Heart right ventricle (tissue), 16 donors: ENCODE measurements around the gene LRRC8D. TPM values are rescaled to one million over a fixed set of nuclear protein-coding genes. Genes with fewer than 3 reads are reported as not detected.

ENCODE experiments used
- ATAC-seq, 8 donors: fragments of 200-7000 bp; cut with Tn5 transposase; one replicate each; pipeline ENCODE4 v1.9.1; 2020; ENCODE audit warnings: mild to moderate bottlenecking in 8 of 8, moderate library complexity in 8 of 8, moderate number of reproducible peaks in 1 of 8
- DNase-seq, 2 donors: peaks; one replicate each; pipeline ENCODE4 v3.0.0-alpha.2; 2020
- H3K27ac ChIP-seq, 10 donors: fragments of 200-600 bp; sonication (generic) in 2 of 10; one replicate each; pipeline versions ENCODE4 v1.5.0 to v1.8.0; 2020 to 2022; ENCODE audit warnings: mild to moderate bottlenecking in 3 of 10
- H3K27me3 ChIP-seq, 7 donors: fragments of 200-600 bp; one replicate each; pipeline ENCODE4 v1.8.0; 2021 to 2022; ENCODE audit warnings: mild to moderate bottlenecking in 2 of 7
- H3K36me3 ChIP-seq, 9 donors: fragments of 200-600 bp; sonication (generic) in 1 of 9; one replicate each; pipeline versions ENCODE4 v1.5.0 to v1.8.0; 2020 to 2022; ENCODE audit warnings: mild to moderate bottlenecking in 2 of 9
- H3K4me1 ChIP-seq, 9 donors: fragments of 200-600 bp; sonication (generic) in 1 of 9; one replicate each; pipeline versions ENCODE4 v1.5.0 to v1.8.0; 2020 to 2022; ENCODE audit warnings: mild to moderate bottlenecking in 4 of 9
- H3K4me3 ChIP-seq, 10 donors: fragments of 200-600 bp; sonication (generic) in 2 of 10; one replicate each; pipeline versions ENCODE4 v1.5.0 to v1.8.0; 2020 to 2022; ENCODE audit warnings: mild to moderate bottlenecking in 7 of 10, moderate library complexity in 2 of 10
- H3K9me3 ChIP-seq, 11 donors: fragments of 200-600 bp in 10 of 11; sonication (generic) in 2 of 11; one replicate each; pipeline versions ENCODE4 v1.5.0 to v1.8.0; 2013 to 2022; ENCODE audit warnings: mild to moderate bottlenecking in 2 of 11, control low read depth in 1 of 11, moderate library complexity in 1 of 11
- WGBS, 2 donors: extraction: QIAGEN DNeasy Blood & Tissue Kit; methylation state at CpG; one replicate each; pipeline ENCODE4 v1.1.7; 2013; ENCODE audit warnings: inconsistent platforms in 1 of 2; 5-methylcytosine and 5-hydroxymethylcytosine counted together
- intact Hi-C, 10 donors: fragments of 100-400 bp; cut with DNase I; formaldehyde crosslinking; loops; one replicate each; pipeline versions ENCODE4 v1.11.1 to v1.14.2; 2022
- polyA plus RNA-seq, 2 donors: library from polyadenylated mRNA; stranded (reverse); fragments of 200-250 nt; gene quantifications; one replicate each; pipeline ENCODE4 v1.2.3, GENCODE V29; 2013
- total RNA-seq, 10 donors: library from RNA; stranded (reverse); fragmentation: NEBNext Ultra II Directional in 3 of 10; extraction: Animal tissue kit (Norgen Biotek cat#: 25700) in 3 of 10; gene quantifications; one replicate each; pipeline versions ENCODE4 v1.2.1 to v1.2.4, GENCODE V29; 2021 to 2023
- TF ChIP-seq, protein P1 (sequence below), 9 donors: fragments of 200-600 bp; sonication (generic) in 2 of 9; IDR thresholded peaks; one replicate each; pipeline versions ENCODE4 v1.5.0 to v1.8.0; 2021 to 2022; ENCODE audit warnings: antibody characterized with exemption in 9 of 9, mild to moderate bottlenecking in 5 of 9, moderate library complexity in 1 of 9
- donor health status: Arrhythmogenic right ventricular cardiomyopathy.
- donor health status: ischemic (EF 13 %, LVEDD 7.1; RV severe dilation, severe dysfunction).
- donor health status: healthy with polysubstance abuse.
- donor health status: DM: no; HTN: yes; CAD: no.
- donor health status: DM: no; HTN: no; CAD: no.
- donor health status: ischemic (EF 25% LVEDD 6.9; RV normal size, moderate dysfunction).
- donor health status: ischemic (EF 25% LVEDD 5.7; RV mildly dilated, moderate dysfunction).
- donor health status: healthy.
- donor health status: DM: yes; HTN: yes; CAD: no.
- donor health status: Ischemic cardiomyopathy.
- donor health status: ischemic (EF 35%, LVEDD 5.7; RV mildly dilated, moderate dysfunction).
- donor health status: nonischemic (EF 11% LVEDD 7.7; RV severe dilation, severe dysfunction).
- donor health status: DM: yes; HTN: yes; CAD: no.
- donor health status: PGD.
- donor health status: ischemic (EF 29% LVEDD 5.4; RV normal size, mild dysfunction).
- donor health status: nonischemic (EF 23%, LVEDD 6.1; RV moderate dilation, normal function).

Gene LRRC8D
- total and polyA plus RNA-seq, 12 donors, result 3.0 to 11.0 (median 6.6) TPM

- intact Hi-C loops, result no loop called here
- DNase-seq, result no peak
- Histone ChIP-seq H3K27me3 (no peaks in the 10 kb centered on the region), H3K4me3 (no peak overlapping the region), H3K36me3 (no peaks in the 10 kb centered on the region), H3K4me1 (peaks cover 2 to 63% (median 41%) of the 10 kb centered on the region in 9 donors), H3K9me3 (no peaks in the 10 kb centered on the region), H3K27ac (peak overlapping the region in 1 of 10 donors; percentile 66)
- no peak for ATAC-seq
- 87 to 93% methylated on average over 10 of the region's 10 CpGs for WGBS, 2 donors
- TF ChIP-seq, protein P1, sequence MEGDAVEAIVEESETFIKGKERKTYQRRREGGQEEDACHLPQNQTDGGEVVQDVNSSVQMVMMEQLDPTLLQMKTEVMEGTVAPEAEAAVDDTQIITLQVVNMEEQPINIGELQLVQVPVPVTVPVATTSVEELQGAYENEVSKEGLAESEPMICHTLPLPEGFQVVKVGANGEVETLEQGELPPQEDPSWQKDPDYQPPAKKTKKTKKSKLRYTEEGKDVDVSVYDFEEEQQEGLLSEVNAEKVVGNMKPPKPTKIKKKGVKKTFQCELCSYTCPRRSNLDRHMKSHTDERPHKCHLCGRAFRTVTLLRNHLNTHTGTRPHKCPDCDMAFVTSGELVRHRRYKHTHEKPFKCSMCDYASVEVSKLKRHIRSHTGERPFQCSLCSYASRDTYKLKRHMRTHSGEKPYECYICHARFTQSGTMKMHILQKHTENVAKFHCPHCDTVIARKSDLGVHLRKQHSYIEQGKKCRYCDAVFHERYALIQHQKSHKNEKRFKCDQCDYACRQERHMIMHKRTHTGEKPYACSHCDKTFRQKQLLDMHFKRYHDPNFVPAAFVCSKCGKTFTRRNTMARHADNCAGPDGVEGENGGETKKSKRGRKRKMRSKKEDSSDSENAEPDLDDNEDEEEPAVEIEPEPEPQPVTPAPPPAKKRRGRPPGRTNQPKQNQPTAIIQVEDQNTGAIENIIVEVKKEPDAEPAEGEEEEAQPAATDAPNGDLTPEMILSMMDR (IDR thresholded peaks at IDR 0.05), result no peak
Observed at GRCh38 chr1:89911191-89911991, 90.6 kb downstream of the LRRC8D start.

DNA sequence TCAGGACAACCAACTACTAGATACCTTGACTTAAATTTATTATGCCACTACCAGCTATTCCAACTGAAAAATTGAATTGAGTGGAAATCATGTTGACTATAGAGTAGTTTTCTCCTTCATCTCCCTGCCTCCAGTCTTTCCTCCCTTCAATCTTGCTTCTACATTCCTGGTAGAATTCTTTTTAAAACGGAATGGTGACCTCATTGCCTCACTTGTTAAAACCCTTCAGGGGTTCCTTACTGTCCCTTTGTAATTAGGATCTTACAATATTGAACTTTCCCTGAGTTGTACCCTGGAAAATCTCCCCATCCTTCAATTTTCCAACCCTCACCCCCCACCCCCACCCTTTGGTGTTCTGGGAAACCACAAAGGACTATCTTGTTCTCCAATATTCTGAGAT, 91.2 kb downstream of the LRRC8D start:
- H3K36me3 ChIP-seq, result no peaks in the 10 kb centered on the region
- DNase-seq, result no peak
- TF ChIP-seq, protein P1 (IDR thresholded peaks at IDR 0.05), result no peak
- ATAC-seq, result no peak
- no peak overlapping the region for H3K27ac ChIP-seq
- 88% methylated on average over 1 of the region's 1 CpG for WGBS, 2 donors
- intact Hi-C loops, result no loop called here
- H3K27me3 ChIP-seq, result no peaks in the 10 kb centered on the region
- H3K9me3 ChIP-seq, result no peaks in the 10 kb centered on the region
- H3K4me3 ChIP-seq, result no peak overlapping the region
- H3K4me1 ChIP-seq, result peaks cover 0 to 56% (median 34%) of the 10 kb centered on the region in 9 donors

DNA sequence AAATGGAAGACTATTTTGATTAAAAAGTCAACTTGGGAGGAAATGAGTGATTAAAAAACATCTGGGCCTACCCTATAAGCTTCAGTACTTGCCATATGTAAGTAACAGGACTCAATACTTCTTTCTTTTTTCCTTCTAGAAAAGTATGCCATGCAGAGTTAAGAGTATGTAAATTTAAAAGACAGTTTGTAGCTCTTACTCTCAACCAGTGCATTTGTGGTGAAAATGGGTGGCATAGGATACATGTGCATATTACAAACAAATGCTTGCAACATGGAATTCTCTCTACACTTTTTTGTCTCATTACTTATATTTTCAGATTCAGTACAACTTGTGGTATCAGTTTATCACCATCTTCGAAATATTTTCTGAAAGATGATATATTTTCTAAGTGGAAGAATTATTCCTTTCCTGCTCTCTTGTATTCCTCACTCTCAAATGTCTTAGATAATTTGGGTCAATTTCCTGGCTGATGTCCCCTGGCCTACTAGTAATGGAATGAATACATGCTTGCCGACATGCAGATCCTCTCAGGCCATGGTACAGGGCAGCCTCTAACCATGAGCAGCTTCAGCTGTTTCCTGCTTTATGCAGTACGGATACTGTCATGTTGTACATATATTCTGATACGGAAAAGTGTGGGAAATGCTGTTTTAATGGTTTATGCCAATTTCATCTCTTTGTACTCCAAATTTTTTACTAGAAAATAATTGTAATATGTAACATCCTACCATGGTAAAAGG, 92.7 kb downstream of the LRRC8D start:
- peaks cover 0 to 42% (median 19%) of the 10 kb centered on the region in 9 donors for H3K4me1 ChIP-seq
- intact Hi-C loops, result no loop called here

GRCh38 chr1:89917353-89917752, 96.5 kb downstream of the LRRC8D start:
- H3K4me1 ChIP-seq, result peaks cover 0 to 30% (median 10%) of the 10 kb centered on the region in 9 donors
- H3K4me3 ChIP-seq, result no peak overlapping the region
- H3K27me3 ChIP-seq, result no peaks in the 10 kb centered on the region
- ATAC-seq (no peak), DNase-seq (no peak)
- WGBS, 2 donors, result 80 to 92% methylated on average over 1 of the region's 1 CpG
- H3K9me3 ChIP-seq, result no peaks in the 10 kb centered on the region
- no peak overlapping the region for H3K27ac ChIP-seq
- no peaks in the 10 kb centered on the region for H3K36me3 ChIP-seq
- TF ChIP-seq, protein P1 (IDR thresholded peaks at IDR 0.05), result no peak
- intact Hi-C loops, result no loop called here

More for the DNA sequence above, 92.7 kb downstream of the LRRC8D start:
- TF ChIP-seq, protein P1 (IDR thresholded peaks at IDR 0.05), result no peak
- no peak for ATAC-seq
- Histone ChIP-seq H3K9me3 (no peaks in the 10 kb centered on the region), H3K27me3 (no peaks in the 10 kb centered on the region), H3K27ac (no peak overlapping the region), H3K36me3 (no peaks in the 10 kb centered on the region), H3K4me3 (no peak overlapping the region)
- DNase-seq, result no peak
- WGBS, 2 donors, result 80 to 87% methylated on average over 4 of the region's 4 CpGs
